GM19372 (cell line): ENCODE measurements around the gene MAL.
A peak's percentile ranks its signal among the peaks of the same experiment; 100 is the strongest.

Experiments used
- ATAC-seq: cut with Tn5 transposase; IDR thresholded peaks from one replicate; pipeline ENCODE4 v1.9.1; 2021; ENCODE audit warnings: mild to moderate bottlenecking, low read depth, moderate library complexity; ENCODE audit not compliant: unreplicated experiment

Gene MAL

GRCh38 chr2:95014126-95014708 is 11.3 kb upstream of the MAL start:
- ATAC-seq = no peak

GRCh38 chr2:95015261-95015912 is 10.1 kb upstream of the MAL start:
- ATAC-seq = no peak

- no peak for ATAC-seq
Observed at GRCh38 chr2:95016616-95017015, 8.9 kb upstream of the MAL start.

GRCh38 chr2:95017071-95017501 is 8.4 kb upstream of the MAL start:
- ATAC-seq = no peak

- no peak for ATAC-seq
Observed at GRCh38 chr2:95017836-95018235, 7.7 kb upstream of the MAL start.

- ATAC-seq = no peak
Observed at GRCh38 chr2:95018301-95018700, 7.2 kb upstream of the MAL start.

- no peak for ATAC-seq
Observed at GRCh38 chr2:95018861-95019550, 6.5 kb upstream of the MAL start.

GRCh38 chr2:95019572-95019971 is 5.9 kb upstream of the MAL start:
- ATAC-seq = no peak

GRCh38 chr2:95020275-95021022 is 5.1 kb upstream of the MAL start:
- ATAC-seq = no peak

- no peak for ATAC-seq
Observed at GRCh38 chr2:95021023-95021416, 4.5 kb upstream of the MAL start.

GRCh38 chr2:95021847-95022246 is 3.7 kb upstream of the MAL start:
- no peak for ATAC-seq

- ATAC-seq = peak; percentile 72
Observed at GRCh38 chr2:95022309-95023221, 2.9 kb upstream of the MAL start.

GRCh38 chr2:95023222-95023597 is 2.3 kb upstream of the MAL start:
- ATAC-seq = peak; percentile 45

GRCh38 chr2:95024371-95024770 is 1.1 kb upstream of the MAL start:
- ATAC-seq = no peak

- no peak for ATAC-seq
Observed at GRCh38 chr2:95024960-95025405, 525 bp upstream of the MAL start.

- ATAC-seq = no peak
Observed at GRCh38 chr2:95026471-95027368, 1.2 kb downstream of the MAL start.

GRCh38 chr2:95027369-95027720 is 1.8 kb downstream of the MAL start:
- ATAC-seq = no peak

- ATAC-seq = no peak
Observed at GRCh38 chr2:95029898-95030341, 4.4 kb downstream of the MAL start.

GRCh38 chr2:95030496-95030895 is 5.0 kb downstream of the MAL start:
- no peak for ATAC-seq
